ENCODE measurements around the gene FZD7. TPM values are rescaled to one million over a fixed set of nuclear protein-coding genes. Genes with fewer than 3 reads are reported as not detected.

The FZD7 gene
- total RNA-seq, 2 donors from 2014 or later: 0.30 to 1.0 TPM

GRCh38 chr2:202007015-202007982, 26.4 kb upstream of the FZD7 start:
- H3K9me3 Mint-ChIP-seq: no peaks in the 10 kb centered on the region
- ATAC-seq (no peak), DNase-seq (ENCODE audit: low spot score in 2 of 2) (no peak)
- H3K27ac Mint-ChIP-seq: no peak overlapping the region
- no peaks in the 10 kb centered on the region for H3K36me3 Mint-ChIP-seq

GRCh38 chr2:202007983-202008354, 25.7 kb upstream of the FZD7 start:
- DNase-seq (ENCODE audit: low spot score in 2 of 2): no peak
- Mint-ChIP-seq H3K36me3 (no peaks in the 10 kb centered on the region), H3K9me3 (no peaks in the 10 kb centered on the region), H3K27ac (no peak overlapping the region)
- ATAC-seq: no peak

GRCh38 chr2:202009019-202009481, 24.6 kb upstream of the FZD7 start:
- H3K36me3 Mint-ChIP-seq: no peaks in the 10 kb centered on the region
- ATAC-seq: no peak

GRCh38 chr2:202009581-202009980, 24.1 kb upstream of the FZD7 start:
- no peak for ATAC-seq
- Mint-ChIP-seq H3K27ac (no peak overlapping the region), H3K9me3 (no peaks in the 10 kb centered on the region), H3K36me3 (no peaks in the 10 kb centered on the region)
- DNase-seq (ENCODE audit: low spot score in 2 of 2): no peak

More at GRCh38 chr2:202009019-202009481, 24.6 kb upstream of the FZD7 start:
- no peak for DNase-seq (ENCODE audit: low spot score in 2 of 2)
- H3K27ac Mint-ChIP-seq: no peak overlapping the region
- H3K9me3 Mint-ChIP-seq: no peaks in the 10 kb centered on the region

- ATAC-seq: no peak
- Mint-ChIP-seq H3K36me3 (no peaks in the 10 kb centered on the region), H3K27ac (no peak overlapping the region), H3K9me3 (no peaks in the 10 kb centered on the region)
- DNase-seq (ENCODE audit: low spot score in 2 of 2): no peak
Observed at GRCh38 chr2:202014318-202014717, 19.3 kb upstream of the FZD7 start.

GRCh38 chr2:202014759-202015211, 18.9 kb upstream of the FZD7 start:
- DNase-seq (ENCODE audit: low spot score in 2 of 2) (no peak), ATAC-seq (no peak)
- Mint-ChIP-seq H3K27ac (no peak overlapping the region), H3K36me3 (no peaks in the 10 kb centered on the region), H3K9me3 (no peaks in the 10 kb centered on the region)

GRCh38 chr2:202015471-202015870, 18.2 kb upstream of the FZD7 start:
- ATAC-seq (no peak), DNase-seq (ENCODE audit: low spot score in 2 of 2) (no peak)
- H3K27ac Mint-ChIP-seq: no peak overlapping the region
- no peaks in the 10 kb centered on the region for H3K36me3 Mint-ChIP-seq
- H3K9me3 Mint-ChIP-seq: no peaks in the 10 kb centered on the region

GRCh38 chr2:202016579-202017227, 17.0 kb upstream of the FZD7 start:
- ATAC-seq (no peak), DNase-seq (ENCODE audit: low spot score in 2 of 2) (no peak)
- no peaks in the 10 kb centered on the region for H3K9me3 Mint-ChIP-seq
- no peaks in the 10 kb centered on the region for H3K36me3 Mint-ChIP-seq
- no peak overlapping the region for H3K27ac Mint-ChIP-seq

- ATAC-seq (no peak), DNase-seq (ENCODE audit: low spot score in 2 of 2) (no peak)
- Mint-ChIP-seq H3K9me3 (no peaks in the 10 kb centered on the region), H3K27ac (no peak overlapping the region), H3K36me3 (no peaks in the 10 kb centered on the region)
Observed at GRCh38 chr2:202017940-202018339, 15.7 kb upstream of the FZD7 start.

GRCh38 chr2:202018950-202019349, 14.7 kb upstream of the FZD7 start:
- no peak for DNase-seq (ENCODE audit: low spot score in 2 of 2)
- Mint-ChIP-seq H3K27ac (peak overlapping the region in 1 of 2 donors; percentile 49), H3K36me3 (no peaks in the 10 kb centered on the region), H3K9me3 (no peaks in the 10 kb centered on the region)
- ATAC-seq: no peak

GRCh38 chr2:202019689-202020450, 13.8 kb upstream of the FZD7 start:
- Mint-ChIP-seq H3K27ac (no peak overlapping the region), H3K36me3 (no peaks in the 10 kb centered on the region), H3K9me3 (no peaks in the 10 kb centered on the region)
- ATAC-seq: no peak
- no peak for DNase-seq (ENCODE audit: low spot score in 2 of 2)

- DNase-seq (ENCODE audit: low spot score in 2 of 2): no peak
- no peaks in the 10 kb centered on the region for H3K9me3 Mint-ChIP-seq
- no peaks in the 10 kb centered on the region for H3K36me3 Mint-ChIP-seq
- ATAC-seq: no peak
- no peak overlapping the region for H3K27ac Mint-ChIP-seq
Observed at GRCh38 chr2:202022755-202023154, 10.9 kb upstream of the FZD7 start.

GRCh38 chr2:202023198-202023903, 10.3 kb upstream of the FZD7 start:
- no peaks in the 10 kb centered on the region for H3K9me3 Mint-ChIP-seq
- ATAC-seq: no peak
- no peaks in the 10 kb centered on the region for H3K36me3 Mint-ChIP-seq
- no peak for DNase-seq (ENCODE audit: low spot score in 2 of 2)
- no peak overlapping the region for H3K27ac Mint-ChIP-seq

GRCh38 chr2:202023904-202024266, 9.8 kb upstream of the FZD7 start:
- ATAC-seq (no peak), DNase-seq (ENCODE audit: low spot score in 2 of 2) (no peak)
- H3K27ac Mint-ChIP-seq: no peak overlapping the region
- no peaks in the 10 kb centered on the region for H3K9me3 Mint-ChIP-seq
- H3K36me3 Mint-ChIP-seq: no peaks in the 10 kb centered on the region

- DNase-seq (ENCODE audit: low spot score in 2 of 2) (no peak), ATAC-seq (no peak)
- no peak overlapping the region for H3K27ac Mint-ChIP-seq
- no peaks in the 10 kb centered on the region for H3K36me3 Mint-ChIP-seq
- H3K9me3 Mint-ChIP-seq: no peaks in the 10 kb centered on the region
Observed at GRCh38 chr2:202024871-202025270, 8.8 kb upstream of the FZD7 start.

GRCh38 chr2:202025816-202026215, 7.8 kb upstream of the FZD7 start:
- DNase-seq (ENCODE audit: low spot score in 2 of 2): no peak
- no peak for ATAC-seq
- no peaks in the 10 kb centered on the region for H3K9me3 Mint-ChIP-seq
- no peaks in the 10 kb centered on the region for H3K36me3 Mint-ChIP-seq
- H3K27ac Mint-ChIP-seq: no peak overlapping the region
